HepG2 (cell line): Measurements from ENCODE around the gene SLC6A9. TPM values are rescaled to one million over a fixed set of nuclear protein-coding genes. Genes with fewer than 3 reads are reported as not detected.
A peak's percentile ranks its signal among the peaks of the same experiment; 100 is the strongest.

ENCODE experiments used
- CBFB ChIP-seq: sonication (generic); formaldehyde crosslinking; IDR thresholded peaks from 2 replicates; pipeline ENCODE4 v1.4.0; 2020; ENCODE audit warnings: missing genetic modification reagents
- CREM ChIP-seq, 2 experiments: sonication (generic) in 1 of 2; formaldehyde crosslinking in 1 of 2; IDR thresholded peaks; 2 replicates each; pipeline versions ENCODE4 v1.4.0 to v1.6.1; 2016 to 2020; ENCODE audit warnings: antibody characterized with exemption in 1 of 2, mild to moderate bottlenecking in 1 of 2, missing genetic modification reagents in 1 of 2
- KDM4B ChIP-seq: sonication (generic); formaldehyde crosslinking; IDR thresholded peaks from 2 replicates; pipeline ENCODE4 v1.4.0; 2020; ENCODE audit warnings: missing genetic modification reagents
- MAZ ChIP-seq, 2 experiments: sonication (generic) in 1 of 2; formaldehyde crosslinking in 1 of 2; IDR thresholded peaks; 2 replicates each; pipeline versions ENCODE4 v1.5.0 to v1.6.1; 2012 to 2020; ENCODE audit warnings: low read depth in 2 of 2, mild to moderate bottlenecking in 2 of 2, borderline replicate concordance in 1 of 2, improper control_type of control experiment in 1 of 2, low read length in 1 of 2, missing genetic modification reagents in 1 of 2, moderate library complexity in 1 of 2
- PRDM10 ChIP-seq: sonication (generic); formaldehyde crosslinking; IDR thresholded peaks from 2 replicates; pipeline ENCODE4 v1.4.0; 2020; ENCODE audit warnings: low read depth, missing genetic modification reagents
- REXO4 ChIP-seq: sonication (generic); formaldehyde crosslinking; IDR thresholded peaks from 2 replicates; pipeline ENCODE4 v1.8.0; 2022; ENCODE audit warnings: missing genetic modification reagents, mild to moderate bottlenecking, borderline replicate concordance
- SETDB1 ChIP-seq: sonication (generic); formaldehyde crosslinking; IDR thresholded peaks from 2 replicates; pipeline ENCODE4 v1.5.1; 2020; ENCODE audit warnings: missing genetic modification reagents, mild to moderate bottlenecking, borderline replicate concordance
- SMARCE1 ChIP-seq: fragments of 450-650 bp; IDR thresholded peaks from 2 replicates; pipeline ENCODE4 v1.6.1; 2017; ENCODE audit warnings: borderline replicate concordance
- SP140L ChIP-seq: sonication (generic); formaldehyde crosslinking; IDR thresholded peaks from 2 replicates; pipeline ENCODE4 v1.4.0; 2020; ENCODE audit warnings: missing genetic modification reagents, borderline replicate concordance
- SRSF4 ChIP-seq: fragments of 200-400 bp; formaldehyde crosslinking; IDR thresholded peaks from one replicate; pipeline ENCODE4 v1.6.1; 2018; ENCODE audit warnings: mild to moderate bottlenecking, low read depth, low read length, moderate library complexity; ENCODE audit not compliant: poor library complexity, severe bottlenecking
- ZNF10 ChIP-seq: sonication (generic); formaldehyde crosslinking; IDR thresholded peaks from 2 replicates; pipeline ENCODE4 v1.4.0; 2020; ENCODE audit warnings: mild to moderate bottlenecking, low read depth, missing genetic modification reagents, borderline replicate concordance
- ZNF367 ChIP-seq: sonication (generic); formaldehyde crosslinking; IDR thresholded peaks from 2 replicates; pipeline ENCODE4 v1.4.0; 2020; ENCODE audit warnings: missing genetic modification reagents, borderline replicate concordance
- ZNF839 ChIP-seq: sonication (generic); formaldehyde crosslinking; IDR thresholded peaks from 2 replicates; pipeline ENCODE4 v1.4.0; 2020; ENCODE audit warnings: missing genetic modification reagents, mild to moderate bottlenecking, borderline replicate concordance
- polyA plus RNA-seq, 8 experiments: library from polyadenylated mRNA; depleted of rRNA in 3 of 8; stranded (reverse) in 7 of 8; unstranded in 1 of 8; fragments of >200 nt; fragmentation: Illumina TruSeq in 4 of 8; extraction: Trizol in 4 of 8; gene quantifications; 2 replicates each; pipeline versions ENCODE4 v1.2.1 to v1.2.3, GENCODE V29; 2011 to 2016; ENCODE audit warnings: low read depth in 4 of 8, missing spikeins in 1 of 8, mixed read lengths in 1 of 8; ENCODE audit not compliant: insufficient read depth in 1 of 8
- total RNA-seq, 5 experiments: library from RNA; depleted of rRNA; stranded (reverse); fragments of >200 nt; fragmentation: Illumina TruSeq; extraction: Trizol; gene quantifications; 2 replicates each; pipeline ENCODE4 v1.2.3, GENCODE V29; 2016; ENCODE audit warnings: low read depth in 1 of 5
- TF ChIP-seq, protein P1 (sequence below): fragments of 450-650 bp; IDR thresholded peaks from 2 replicates; pipeline ENCODE4 v1.6.1; 2017
- TF ChIP-seq, protein P2 (sequence below): fragments of 450-650 bp; IDR thresholded peaks from 2 replicates; pipeline ENCODE4 v1.6.1; 2016
- TF ChIP-seq, protein P3 (sequence below): sonication (generic); formaldehyde crosslinking; IDR thresholded peaks from 2 replicates; pipeline ENCODE4 v1.4.0; 2020; ENCODE audit warnings: missing genetic modification reagents, borderline replicate concordance

The SLC6A9 gene
- total and polyA plus RNA-seq, 2 of the 13 experiments (the other 11 are each of a cell fraction or from before 2014, with no cell fraction given), result 8.5 to 9.9 TPM

GRCh38 chr1:44029911-44030604, 1.2 kb downstream of the SLC6A9 start (continued):
- TF ChIP-seq ZNF10 (CRISPR knock-in tag), result no peak
- TF ChIP-seq SMARCE1, result no peak
- TF ChIP-seq MAZ (IDR thresholded peaks at IDR 0.05; ENCODE audit: borderline replicate concordance, low read depth, low read length), result no peak; the same call in 1 of the 2 replicates
- peak; percentile 48 for TF ChIP-seq MAZ (CRISPR knock-in tag; IDR thresholded peaks at IDR 0.05; ENCODE audit: low read depth)
- no peak for TF ChIP-seq REXO4
- TF ChIP-seq SP140L, result no peak
- TF ChIP-seq SRSF4, result no peak
- TF ChIP-seq, protein P1, sequence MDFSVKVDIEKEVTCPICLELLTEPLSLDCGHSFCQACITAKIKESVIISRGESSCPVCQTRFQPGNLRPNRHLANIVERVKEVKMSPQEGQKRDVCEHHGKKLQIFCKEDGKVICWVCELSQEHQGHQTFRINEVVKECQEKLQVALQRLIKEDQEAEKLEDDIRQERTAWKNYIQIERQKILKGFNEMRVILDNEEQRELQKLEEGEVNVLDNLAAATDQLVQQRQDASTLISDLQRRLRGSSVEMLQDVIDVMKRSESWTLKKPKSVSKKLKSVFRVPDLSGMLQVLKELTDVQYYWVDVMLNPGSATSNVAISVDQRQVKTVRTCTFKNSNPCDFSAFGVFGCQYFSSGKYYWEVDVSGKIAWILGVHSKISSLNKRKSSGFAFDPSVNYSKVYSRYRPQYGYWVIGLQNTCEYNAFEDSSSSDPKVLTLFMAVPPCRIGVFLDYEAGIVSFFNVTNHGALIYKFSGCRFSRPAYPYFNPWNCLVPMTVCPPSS, result no peak
- no peak for TF ChIP-seq PRDM10 (CRISPR knock-in tag)
- TF ChIP-seq, protein P2, sequence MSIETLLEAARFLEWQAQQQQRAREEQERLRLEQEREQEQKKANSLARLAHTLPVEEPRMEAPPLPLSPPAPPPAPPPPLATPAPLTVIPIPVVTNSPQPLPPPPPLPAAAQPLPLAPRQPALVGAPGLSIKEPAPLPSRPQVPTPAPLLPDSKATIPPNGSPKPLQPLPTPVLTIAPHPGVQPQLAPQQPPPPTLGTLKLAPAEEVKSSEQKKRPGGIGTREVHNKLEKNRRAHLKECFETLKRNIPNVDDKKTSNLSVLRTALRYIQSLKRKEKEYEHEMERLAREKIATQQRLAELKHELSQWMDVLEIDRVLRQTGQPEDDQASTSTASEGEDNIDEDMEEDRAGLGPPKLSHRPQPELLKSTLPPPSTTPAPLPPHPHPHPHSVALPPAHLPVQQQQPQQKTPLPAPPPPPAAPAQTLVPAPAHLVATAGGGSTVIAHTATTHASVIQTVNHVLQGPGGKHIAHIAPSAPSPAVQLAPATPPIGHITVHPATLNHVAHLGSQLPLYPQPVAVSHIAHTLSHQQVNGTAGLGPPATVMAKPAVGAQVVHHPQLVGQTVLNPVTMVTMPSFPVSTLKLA, result peak; percentile 54; the same call in 1 of the 2 replicates
- TF ChIP-seq, protein P3, sequence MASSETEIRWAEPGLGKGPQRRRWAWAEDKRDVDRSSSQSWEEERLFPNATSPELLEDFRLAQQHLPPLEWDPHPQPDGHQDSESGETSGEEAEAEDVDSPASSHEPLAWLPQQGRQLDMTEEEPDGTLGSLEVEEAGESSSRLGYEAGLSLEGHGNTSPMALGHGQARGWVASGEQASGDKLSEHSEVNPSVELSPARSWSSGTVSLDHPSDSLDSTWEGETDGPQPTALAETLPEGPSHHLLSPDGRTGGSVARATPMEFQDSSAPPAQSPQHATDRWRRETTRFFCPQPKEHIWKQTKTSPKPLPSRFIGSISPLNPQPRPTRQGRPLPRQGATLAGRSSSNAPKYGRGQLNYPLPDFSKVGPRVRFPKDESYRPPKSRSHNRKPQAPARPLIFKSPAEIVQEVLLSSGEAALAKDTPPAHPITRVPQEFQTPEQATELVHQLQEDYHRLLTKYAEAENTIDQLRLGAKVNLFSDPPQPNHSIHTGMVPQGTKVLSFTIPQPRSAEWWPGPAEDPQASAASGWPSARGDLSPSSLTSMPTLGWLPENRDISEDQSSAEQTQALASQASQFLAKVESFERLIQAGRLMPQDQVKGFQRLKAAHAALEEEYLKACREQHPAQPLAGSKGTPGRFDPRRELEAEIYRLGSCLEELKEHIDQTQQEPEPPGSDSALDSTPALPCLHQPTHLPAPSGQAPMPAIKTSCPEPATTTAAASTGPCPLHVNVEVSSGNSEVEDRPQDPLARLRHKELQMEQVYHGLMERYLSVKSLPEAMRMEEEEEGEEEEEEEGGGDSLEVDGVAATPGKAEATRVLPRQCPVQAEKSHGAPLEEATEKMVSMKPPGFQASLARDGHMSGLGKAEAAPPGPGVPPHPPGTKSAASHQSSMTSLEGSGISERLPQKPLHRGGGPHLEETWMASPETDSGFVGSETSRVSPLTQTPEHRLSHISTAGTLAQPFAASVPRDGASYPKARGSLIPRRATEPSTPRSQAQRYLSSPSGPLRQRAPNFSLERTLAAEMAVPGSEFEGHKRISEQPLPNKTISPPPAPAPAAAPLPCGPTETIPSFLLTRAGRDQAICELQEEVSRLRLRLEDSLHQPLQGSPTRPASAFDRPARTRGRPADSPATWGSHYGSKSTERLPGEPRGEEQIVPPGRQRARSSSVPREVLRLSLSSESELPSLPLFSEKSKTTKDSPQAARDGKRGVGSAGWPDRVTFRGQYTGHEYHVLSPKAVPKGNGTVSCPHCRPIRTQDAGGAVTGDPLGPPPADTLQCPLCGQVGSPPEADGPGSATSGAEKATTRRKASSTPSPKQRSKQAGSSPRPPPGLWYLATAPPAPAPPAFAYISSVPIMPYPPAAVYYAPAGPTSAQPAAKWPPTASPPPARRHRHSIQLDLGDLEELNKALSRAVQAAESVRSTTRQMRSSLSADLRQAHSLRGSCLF (CRISPR knock-in tag), result no peak; the same call in 1 of the 2 replicates
- no peak for TF ChIP-seq KDM4B
- TF ChIP-seq ZNF839, result no peak
- no peak for TF ChIP-seq SETDB1
- no peak for TF ChIP-seq ZNF367 (CRISPR knock-in tag)
- TF ChIP-seq CBFB (CRISPR knock-in tag), result peak; percentile 26; the same call in 1 of the 2 replicates
- TF ChIP-seq CREM (IDR thresholded peaks at IDR 0.05), result no peak
- no peak for TF ChIP-seq CREM (CRISPR knock-in tag; IDR thresholded peaks at IDR 0.05)
